ENCODE measurements around the gene SKIL.

The SKIL gene

DNA sequence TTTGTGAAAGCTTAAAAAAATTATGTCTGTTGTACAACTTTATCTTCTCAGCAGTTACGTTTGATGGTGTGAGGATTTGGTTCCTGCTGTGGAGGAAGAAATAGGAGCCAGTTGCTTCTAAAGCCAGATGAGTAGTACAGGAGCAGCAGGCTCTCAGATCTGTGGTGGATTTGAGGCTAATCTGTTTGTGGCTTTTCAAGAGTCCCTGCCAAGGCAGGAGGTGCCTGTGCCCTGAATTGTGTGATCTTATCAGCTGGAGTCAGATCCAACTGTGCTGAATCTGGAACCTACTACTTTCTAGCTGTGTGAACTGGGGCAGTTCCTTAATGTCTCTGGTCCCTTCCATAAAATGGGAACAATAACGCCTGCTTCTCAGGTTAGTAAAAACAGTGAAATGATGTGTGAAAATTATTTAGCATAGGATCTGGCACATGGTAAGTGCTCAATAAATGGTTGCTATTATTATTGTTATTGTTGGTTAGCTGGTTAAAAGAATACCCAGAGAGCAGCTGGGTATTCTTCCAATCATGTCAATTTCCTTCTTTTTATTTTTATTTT, 68.8 kb downstream of the SKIL start:
- DNase-seq (ENCODE audit: low read depth in 2 of 2), result no peak
- TF ChIP-seq, protein P1, sequence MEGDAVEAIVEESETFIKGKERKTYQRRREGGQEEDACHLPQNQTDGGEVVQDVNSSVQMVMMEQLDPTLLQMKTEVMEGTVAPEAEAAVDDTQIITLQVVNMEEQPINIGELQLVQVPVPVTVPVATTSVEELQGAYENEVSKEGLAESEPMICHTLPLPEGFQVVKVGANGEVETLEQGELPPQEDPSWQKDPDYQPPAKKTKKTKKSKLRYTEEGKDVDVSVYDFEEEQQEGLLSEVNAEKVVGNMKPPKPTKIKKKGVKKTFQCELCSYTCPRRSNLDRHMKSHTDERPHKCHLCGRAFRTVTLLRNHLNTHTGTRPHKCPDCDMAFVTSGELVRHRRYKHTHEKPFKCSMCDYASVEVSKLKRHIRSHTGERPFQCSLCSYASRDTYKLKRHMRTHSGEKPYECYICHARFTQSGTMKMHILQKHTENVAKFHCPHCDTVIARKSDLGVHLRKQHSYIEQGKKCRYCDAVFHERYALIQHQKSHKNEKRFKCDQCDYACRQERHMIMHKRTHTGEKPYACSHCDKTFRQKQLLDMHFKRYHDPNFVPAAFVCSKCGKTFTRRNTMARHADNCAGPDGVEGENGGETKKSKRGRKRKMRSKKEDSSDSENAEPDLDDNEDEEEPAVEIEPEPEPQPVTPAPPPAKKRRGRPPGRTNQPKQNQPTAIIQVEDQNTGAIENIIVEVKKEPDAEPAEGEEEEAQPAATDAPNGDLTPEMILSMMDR (IDR thresholded peaks at IDR 0.05; ENCODE audit: low read depth, low read length), result no peak
- no peak overlapping the region for H3K4me3 ChIP-seq (replicated peaks in 1 of 2; ENCODE audit: low read depth in 2 of 2, low read length in 2 of 2)

DNA sequence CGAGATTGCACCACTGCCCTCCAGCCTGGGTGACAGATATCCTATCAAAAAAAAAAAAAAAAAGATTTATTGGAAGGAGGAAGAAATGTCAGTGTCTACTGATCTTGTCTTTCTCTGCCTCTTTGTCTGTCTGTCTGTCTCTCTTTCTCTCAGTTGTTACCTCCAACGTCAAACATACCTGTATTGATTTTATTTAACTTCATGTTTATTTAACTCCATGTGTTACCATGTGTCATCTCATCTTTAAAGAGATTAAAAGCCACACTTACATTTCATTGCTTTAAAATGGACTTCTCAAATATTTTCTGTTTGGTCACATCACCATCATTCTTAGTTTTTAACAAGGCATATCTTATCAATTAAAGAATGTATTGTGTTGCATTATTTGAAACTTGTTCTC, 70.6 kb downstream of the SKIL start:
- no peak overlapping the region for H3K4me3 ChIP-seq (replicated peaks in 1 of 2; ENCODE audit: low read depth in 2 of 2, low read length in 2 of 2)
- TF ChIP-seq, protein P1 (IDR thresholded peaks at IDR 0.05; ENCODE audit: low read depth, low read length), result no peak
- DNase-seq (ENCODE audit: low read depth in 2 of 2), result no peak

DNA sequence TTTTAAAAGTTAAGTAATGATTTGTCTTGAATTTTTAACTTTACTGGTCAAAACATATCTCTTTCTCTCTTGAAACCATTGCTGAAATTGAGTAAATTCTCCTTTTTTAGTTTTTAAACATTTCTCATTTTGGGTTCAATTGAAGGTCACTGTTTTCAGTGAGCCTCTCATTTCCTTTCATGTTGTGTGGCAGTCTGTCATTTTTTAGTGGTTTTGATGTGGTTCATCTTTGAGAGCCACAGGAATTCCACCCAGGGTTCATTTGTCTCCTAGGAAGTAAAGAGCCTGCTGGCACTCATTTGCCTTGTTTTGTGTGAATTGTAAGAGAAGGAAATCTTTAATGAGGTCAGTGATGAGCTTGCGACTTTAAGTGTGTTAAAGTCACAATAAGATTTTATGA, 71.5 kb downstream of the SKIL start:
- peak; percentile 39 to 47 for DNase-seq (ENCODE audit: low read depth in 2 of 2)
- TF ChIP-seq, protein P1 (IDR thresholded peaks at IDR 0.05; ENCODE audit: low read depth, low read length), result no peak

DNA sequence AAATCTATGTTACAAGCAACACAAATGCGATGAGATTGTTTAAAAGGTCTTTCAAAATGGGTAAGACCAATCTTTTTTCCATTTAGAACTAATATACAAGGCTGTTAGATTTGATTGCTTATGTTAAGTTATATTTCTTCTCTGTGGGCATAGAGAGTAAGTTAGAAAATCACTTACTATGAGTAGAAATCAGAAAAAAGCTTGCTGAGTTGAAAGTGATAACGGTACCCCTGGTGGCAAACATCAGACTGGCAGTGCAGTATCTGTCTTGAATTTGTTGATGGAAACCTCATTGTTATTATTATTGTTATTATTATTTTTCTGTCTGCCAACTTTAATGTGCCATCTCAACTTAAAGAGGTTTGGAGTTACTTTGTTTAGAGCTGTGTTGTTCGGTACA, 73.5 kb downstream of the SKIL start:
- H3K4me3 ChIP-seq (replicated peaks in 1 of 2; ENCODE audit: low read depth in 2 of 2, low read length in 2 of 2), result no peak overlapping the region
- TF ChIP-seq, protein P1 (IDR thresholded peaks at IDR 0.05; ENCODE audit: low read depth, low read length), result peak; percentile 21
- DNase-seq (ENCODE audit: low read depth in 2 of 2), result no peak

More for the DNA sequence above, 71.5 kb downstream of the SKIL start:
- H3K4me3 ChIP-seq (replicated peaks in 1 of 2; ENCODE audit: low read depth in 2 of 2, low read length in 2 of 2), result no peak overlapping the region

DNA sequence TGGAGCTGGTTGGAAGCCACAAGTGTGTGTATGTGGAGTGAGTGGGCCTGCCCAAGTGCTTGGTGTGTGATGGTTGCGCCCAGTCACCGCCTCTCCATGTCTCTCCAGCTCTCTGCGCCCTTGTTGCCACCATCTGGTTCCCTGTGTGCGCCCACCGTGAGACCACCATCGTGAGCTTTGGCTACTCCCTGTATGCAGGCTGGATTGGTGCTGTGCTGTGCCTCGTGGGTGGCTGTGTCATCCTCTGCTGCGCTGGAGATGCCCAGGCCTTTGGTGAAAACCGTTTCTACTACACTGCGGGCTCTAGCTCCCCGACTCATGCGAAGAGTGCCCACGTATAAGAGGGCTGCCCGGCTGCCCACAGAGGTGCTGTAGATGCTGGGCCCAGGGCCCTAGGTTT, 74.9 kb downstream of the SKIL start:
- TF ChIP-seq, protein P1 (IDR thresholded peaks at IDR 0.05; ENCODE audit: low read depth, low read length), result no peak
- no peak for DNase-seq (ENCODE audit: low read depth in 2 of 2)

DNA sequence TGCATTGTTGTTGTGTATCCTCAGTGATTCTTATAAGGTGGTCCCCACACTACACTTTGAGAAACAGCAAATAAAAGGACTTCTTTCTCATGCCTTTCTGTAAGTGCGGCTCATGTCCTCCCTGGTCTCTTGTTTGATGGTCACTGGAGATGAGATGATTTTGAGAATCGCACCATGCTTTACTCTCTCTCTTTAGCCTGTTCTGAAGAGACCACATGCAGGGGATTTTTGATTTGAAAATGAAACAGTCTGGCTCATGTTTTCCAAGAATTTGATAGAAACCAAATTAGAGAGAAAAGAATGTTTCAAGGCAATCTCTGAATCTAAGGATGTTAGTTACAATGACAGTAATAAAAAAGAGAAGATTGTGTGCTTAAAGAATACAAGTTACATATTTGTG, 79.2 kb downstream of the SKIL start:
- TF ChIP-seq, protein P1 (IDR thresholded peaks at IDR 0.05; ENCODE audit: low read depth, low read length), result no peak
- H3K4me3 ChIP-seq (replicated peaks in 1 of 2; ENCODE audit: low read depth in 2 of 2, low read length in 2 of 2), result no peak overlapping the region
- DNase-seq (ENCODE audit: low read depth in 2 of 2), result no peak

More for the DNA sequence above, 74.9 kb downstream of the SKIL start:
- H3K4me3 ChIP-seq (replicated peaks in 1 of 2; ENCODE audit: low read depth in 2 of 2, low read length in 2 of 2), result no peak overlapping the region

DNA sequence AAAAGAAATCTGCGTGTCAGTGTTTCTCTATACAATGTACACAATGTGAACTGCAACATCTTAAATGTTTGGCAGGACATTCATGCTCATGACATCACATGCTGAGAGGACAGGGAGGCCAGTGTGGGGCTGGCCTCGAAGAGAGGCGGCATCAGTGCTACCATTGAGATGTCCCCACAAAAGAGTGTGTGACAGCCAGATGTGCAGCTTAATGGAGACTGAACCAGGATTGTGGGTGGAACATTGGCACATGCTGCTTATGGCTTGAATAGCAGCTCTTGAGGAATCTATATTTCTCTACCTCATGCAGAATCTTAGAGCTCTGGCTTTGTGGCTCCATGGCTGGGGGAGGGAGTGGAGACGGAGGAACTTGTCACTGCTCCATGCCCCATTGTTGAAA, 79.7 kb downstream of the SKIL start:
- TF ChIP-seq, protein P1 (IDR thresholded peaks at IDR 0.05; ENCODE audit: low read depth, low read length), result no peak
- DNase-seq (ENCODE audit: low read depth in 2 of 2), result no peak
- no peak overlapping the region for H3K4me3 ChIP-seq (replicated peaks in 1 of 2; ENCODE audit: low read depth in 2 of 2, low read length in 2 of 2)
